Muscle of arm (tissue), 14 donors: ENCODE results near the gene POTEJ. TPM values are rescaled to one million over a fixed set of nuclear protein-coding genes. Genes with fewer than 3 reads are reported as not detected.
"Not testable (repeated sequence)": the region's sequence is repeated elsewhere in the genome, so short reads cannot be mapped to it uniquely, and the experiment has no call there.

Source experiments
- DNase-seq: peaks from one replicate; pipeline ENCODE4 v3.0.0-alpha.2; 2013
- long read RNA-seq, 11 donors: transcript quantifications; one replicate each; lab custom pipeline, GENCODE V29; 2026
- polyA plus RNA-seq, 12 donors: library from polyadenylated mRNA; unstranded; fragments of 120-200 nt; gene quantifications; one replicate each; pipeline ENCODE4 v1.2.1, GENCODE V29; 2013; ENCODE audit not compliant: insufficient read length in 12 of 12

Gene POTEJ
- 1 to 10 TPM in 1 of 12 donors, under 1 TPM in 1, not detected in 10; 0.06 to 8.1 TPM for polyA plus RNA-seq
- long read RNA-seq, donor 1, result 0 reads
- long read RNA-seq, donor 2, result 0 reads
- long read RNA-seq, donor 3, result 0 reads
- long read RNA-seq, donor 4, result 0 reads
- long read RNA-seq, donor 5, result 0 reads
- long read RNA-seq, donor 6, result 0 reads
- long read RNA-seq, donor 7, result 0 reads
- long read RNA-seq, donor 8, result 0 reads
- long read RNA-seq, donor 9, result 0 reads
- long read RNA-seq, donor 10, result 0 reads
- long read RNA-seq, donor 11, result 0 reads

- DNase-seq, result not testable (repeated sequence)
Observed at GRCh38 chr2:130611140-130611539, at the start of gene POTEJ. Gene POTEJ, plus strand, starts transcription at chr2:130611440. Its CDS starts 93 bp downstream, at chr2:130611533.

GRCh38 chr2:130566165-130566564 lies 45.1 kb upstream of the POTEJ start:
- not testable (repeated sequence) for DNase-seq

- not testable (repeated sequence) for DNase-seq
Observed at GRCh38 chr2:130571929-130572328, 39.3 kb upstream of the POTEJ start.

GRCh38 chr2:130574230-130574629 lies 37.0 kb upstream of the POTEJ start:
- not testable (repeated sequence) for DNase-seq

GRCh38 chr2:130576209-130576784 lies 34.9 kb upstream of the POTEJ start:
- DNase-seq, result not testable (repeated sequence)

GRCh38 chr2:130577559-130577958 lies 33.7 kb upstream of the POTEJ start:
- not testable (repeated sequence) for DNase-seq

- DNase-seq, result not testable (repeated sequence)
Observed at GRCh38 chr2:130579121-130579520, 32.1 kb upstream of the POTEJ start.

- not testable (repeated sequence) for DNase-seq
Observed at GRCh38 chr2:130581491-130581890, 29.7 kb upstream of the POTEJ start.

GRCh38 chr2:130582970-130583369 lies 28.3 kb upstream of the POTEJ start:
- not testable (repeated sequence) for DNase-seq

GRCh38 chr2:130583582-130583981 lies 27.7 kb upstream of the POTEJ start:
- DNase-seq, result not testable (repeated sequence)

GRCh38 chr2:130584726-130585125 lies 26.5 kb upstream of the POTEJ start:
- not testable (repeated sequence) for DNase-seq

- DNase-seq, result not testable (repeated sequence)
Observed at GRCh38 chr2:130588688-130589458, 22.4 kb upstream of the POTEJ start.

- DNase-seq, result not testable (repeated sequence)
Observed at GRCh38 chr2:130590170-130590841, 20.9 kb upstream of the POTEJ start.

- not testable (repeated sequence) for DNase-seq
Observed at GRCh38 chr2:130590842-130591359, 20.3 kb upstream of the POTEJ start.

GRCh38 chr2:130592791-130593414 lies 18.3 kb upstream of the POTEJ start:
- not testable (repeated sequence) for DNase-seq

- not testable (repeated sequence) for DNase-seq
Observed at GRCh38 chr2:130594011-130594410, 17.2 kb upstream of the POTEJ start.

GRCh38 chr2:130596757-130597156 lies 14.5 kb upstream of the POTEJ start:
- not testable (repeated sequence) for DNase-seq

- DNase-seq, result not testable (repeated sequence)
Observed at GRCh38 chr2:130597994-130598393, 13.2 kb upstream of the POTEJ start.

GRCh38 chr2:130598463-130598862 lies 12.8 kb upstream of the POTEJ start:
- DNase-seq, result not testable (repeated sequence)

- not testable (repeated sequence) for DNase-seq
Observed at GRCh38 chr2:130599393-130599792, 11.8 kb upstream of the POTEJ start, which contains the start of gene CFC1. Gene CFC1, minus strand, starts transcription at chr2:130599575. Its CDS starts 288 bp downstream, at chr2:130599287.

- DNase-seq, result not testable (repeated sequence)
Observed at GRCh38 chr2:130599926-130600325, 11.3 kb upstream of the POTEJ start.
